Muscle layer of duodenum (tissue), 2 donors: Measurements from ENCODE around the gene ZNF780B.
A peak's percentile ranks its signal among the peaks of the same experiment; 100 is the strongest.

Experiments
- H3K27ac ChIP-seq: one replicate; pipeline ENCODE4 v1.7.0; 2013; ENCODE audit warnings: mild to moderate bottlenecking, low read length
- H3K27me3 ChIP-seq: one replicate; pipeline ENCODE4 v1.7.0; 2013; ENCODE audit warnings: low read depth, mild to moderate bottlenecking, control low read depth, low read length
- H3K36me3 ChIP-seq, 2 donors: one replicate each; pipeline ENCODE4 v1.7.0; 2013; ENCODE audit warnings: low read length in 2 of 2, control low read depth in 1 of 2, mild to moderate bottlenecking in 1 of 2; ENCODE audit not compliant: insufficient read depth in 2 of 2, control insufficient read depth in 1 of 2
- H3K4me1 ChIP-seq, 2 donors: one replicate each; pipeline ENCODE4 v1.7.0; 2013; ENCODE audit warnings: low read length in 2 of 2, mild to moderate bottlenecking in 2 of 2, control low read depth in 1 of 2, moderate library complexity in 1 of 2; ENCODE audit not compliant: insufficient read depth in 2 of 2, control insufficient read depth in 1 of 2
- H3K4me3 ChIP-seq, 2 donors: one replicate each; pipeline ENCODE4 v1.7.0; 2013; ENCODE audit warnings: low read length in 2 of 2, low read depth in 1 of 2, mild to moderate bottlenecking in 1 of 2
- H3K9me3 ChIP-seq, 2 donors: one replicate each; pipeline ENCODE4 v1.7.0; 2013; ENCODE audit warnings: low read length in 2 of 2, control low read depth in 1 of 2, mild to moderate bottlenecking in 1 of 2; ENCODE audit not compliant: control insufficient read depth in 1 of 2
- donor health status: healthy.

ZNF780B gene

GRCh38 chr19:40035996-40036395 is 20.0 kb downstream of the ZNF780B start:
- H3K4me3 ChIP-seq = peak overlapping the region in 1 of 2 donors; percentile 45
- no peaks in the 10 kb centered on the region for H3K4me1 ChIP-seq
- H3K9me3 ChIP-seq = peaks cover 43 to 63% of the 10 kb centered on the region in 2 donors
- H3K27ac ChIP-seq = no peak overlapping the region
- peaks cover 0 to 29% of the 10 kb centered on the region in 2 donors for H3K36me3 ChIP-seq
- H3K27me3 ChIP-seq = no peaks in the 10 kb centered on the region

GRCh38 chr19:40033989-40034560 is 22.0 kb downstream of the ZNF780B start:
- peak overlapping the region; percentile 2 to 48 for H3K4me3 ChIP-seq
- H3K27ac ChIP-seq = no peak overlapping the region
- H3K9me3 ChIP-seq = peaks cover 55 to 79% of the 10 kb centered on the region in 2 donors
- no peaks in the 10 kb centered on the region for H3K4me1 ChIP-seq
- H3K36me3 ChIP-seq = peaks cover 0 to 29% of the 10 kb centered on the region in 2 donors
- H3K27me3 ChIP-seq = no peaks in the 10 kb centered on the region

GRCh38 chr19:40026597-40026970 is 29.4 kb downstream of the ZNF780B start:
- peak overlapping the region in 1 of 2 donors; percentile 49 for H3K4me3 ChIP-seq

GRCh38 chr19:40025938-40026596 is 30.0 kb downstream of the ZNF780B start:
- H3K27ac ChIP-seq = no peak overlapping the region
- H3K36me3 ChIP-seq = no peaks in the 10 kb centered on the region
- no peaks in the 10 kb centered on the region for H3K4me1 ChIP-seq
- peaks cover 66 to 82% of the 10 kb centered on the region in 2 donors for H3K9me3 ChIP-seq
- peak overlapping the region in 1 of 2 donors; percentile 11 for H3K4me3 ChIP-seq
- H3K27me3 ChIP-seq = no peaks in the 10 kb centered on the region

More at GRCh38 chr19:40026597-40026970, 29.4 kb downstream of the ZNF780B start:
- H3K4me1 ChIP-seq = no peaks in the 10 kb centered on the region
- H3K9me3 ChIP-seq = peaks cover 68 to 85% of the 10 kb centered on the region in 2 donors
- H3K27me3 ChIP-seq = no peaks in the 10 kb centered on the region
- H3K27ac ChIP-seq = no peak overlapping the region
- H3K36me3 ChIP-seq = no peaks in the 10 kb centered on the region

GRCh38 chr19:40023969-40024368 is 32.1 kb downstream of the ZNF780B start:
- Histone ChIP-seq H3K4me3 (peak overlapping the region in 1 of 2 donors; percentile 52), H3K27me3 (no peaks in the 10 kb centered on the region), H3K27ac (no peak overlapping the region), H3K36me3 (no peaks in the 10 kb centered on the region), H3K4me1 (no peaks in the 10 kb centered on the region), H3K9me3 (peaks cover 55 to 78% of the 10 kb centered on the region in 2 donors)

GRCh38 chr19:40013991-40014390 is 42.0 kb downstream of the ZNF780B start:
- Histone ChIP-seq H3K9me3 (peaks cover 34 to 61% of the 10 kb centered on the region in 2 donors), H3K4me1 (no peaks in the 10 kb centered on the region), H3K27ac (no peak overlapping the region), H3K27me3 (no peaks in the 10 kb centered on the region), H3K36me3 (peaks cover 15 to 63% of the 10 kb centered on the region in 2 donors), H3K4me3 (peak overlapping the region; percentile 27 to 29)

GRCh38 chr19:40009674-40010073 is 46.4 kb downstream of the ZNF780B start:
- Histone ChIP-seq H3K4me3 (no peak overlapping the region), H3K36me3 (peaks cover 35 to 82% of the 10 kb centered on the region in 2 donors), H3K9me3 (peaks cover 24 to 25% of the 10 kb centered on the region in 2 donors), H3K27ac (no peak overlapping the region), H3K4me1 (peaks cover 0 to 6% of the 10 kb centered on the region in 2 donors), H3K27me3 (no peaks in the 10 kb centered on the region)

- peaks cover 0 to 6% of the 10 kb centered on the region in 2 donors for H3K4me1 ChIP-seq
- peaks cover 21 to 49% of the 10 kb centered on the region in 2 donors for H3K36me3 ChIP-seq
- no peaks in the 10 kb centered on the region for H3K9me3 ChIP-seq
- no peak overlapping the region for H3K4me3 ChIP-seq
- no peaks in the 10 kb centered on the region for H3K27me3 ChIP-seq
- no peak overlapping the region for H3K27ac ChIP-seq
Observed at GRCh38 chr19:40006273-40006691, 49.7 kb downstream of the ZNF780B start.

- Histone ChIP-seq H3K4me3 (no peak overlapping the region), H3K27ac (no peak overlapping the region)
Observed at GRCh38 chr19:40005691-40006272, 50.2 kb downstream of the ZNF780B start.

GRCh38 chr19:39998501-39998900 is 57.5 kb downstream of the ZNF780B start:
- no peaks in the 10 kb centered on the region for H3K27me3 ChIP-seq
- H3K9me3 ChIP-seq = no peaks in the 10 kb centered on the region
- H3K4me1 ChIP-seq = peaks cover 0 to 4% of the 10 kb centered on the region in 2 donors
- H3K36me3 ChIP-seq = peaks cover 0 to 3% of the 10 kb centered on the region in 2 donors
- no peak overlapping the region for H3K4me3 ChIP-seq
- no peak overlapping the region for H3K27ac ChIP-seq

More at GRCh38 chr19:40005691-40006272, 50.2 kb downstream of the ZNF780B start:
- peaks cover 21 to 44% of the 10 kb centered on the region in 2 donors for H3K36me3 ChIP-seq
- no peaks in the 10 kb centered on the region for H3K27me3 ChIP-seq
- H3K9me3 ChIP-seq = no peaks in the 10 kb centered on the region
- peaks cover 0 to 6% of the 10 kb centered on the region in 2 donors for H3K4me1 ChIP-seq

GRCh38 chr19:39997638-39998216 is 58.3 kb downstream of the ZNF780B start:
- Histone ChIP-seq H3K4me3 (peak overlapping the region; percentile 83 to 95), H3K27ac (peak overlapping the region; percentile 93)

More at GRCh38 chr19:39997638-39998216, 58.3 kb downstream of the ZNF780B start:
- H3K4me1 ChIP-seq = peaks cover 0 to 4% of the 10 kb centered on the region in 2 donors
- H3K9me3 ChIP-seq = no peaks in the 10 kb centered on the region
- H3K36me3 ChIP-seq = peaks cover 0 to 3% of the 10 kb centered on the region in 2 donors
- H3K27me3 ChIP-seq = no peaks in the 10 kb centered on the region
